ENCODE results near the gene CPNE5. TPM values are rescaled to one million over a fixed set of nuclear protein-coding genes. Genes with fewer than 3 reads are reported as not detected.

Gene CPNE5
- total RNA-seq, 1 donor from 2014 or later: 0.24 TPM

GRCh38 chr6:36809941-36810803 lies 29.1 kb downstream of the CPNE5 start:
- Mint-ChIP-seq H3K27ac (no peak overlapping the region), H3K27me3 (peaks cover 34% of the 10 kb centered on the region), H3K9me3 (ENCODE audit: low read depth) (no peaks in the 10 kb centered on the region), H3K36me3 (ENCODE audit: insufficient read depth) (no peaks in the 10 kb centered on the region), H3K4me1 (ENCODE audit: low read depth) (peaks cover 1% of the 10 kb centered on the region), H3K4me3 (ENCODE audit: low read depth) (no peak overlapping the region)
- DNase-seq (ENCODE audit: low spot score, unreplicated experiment): no peak
- TF ChIP-seq, protein P1, sequence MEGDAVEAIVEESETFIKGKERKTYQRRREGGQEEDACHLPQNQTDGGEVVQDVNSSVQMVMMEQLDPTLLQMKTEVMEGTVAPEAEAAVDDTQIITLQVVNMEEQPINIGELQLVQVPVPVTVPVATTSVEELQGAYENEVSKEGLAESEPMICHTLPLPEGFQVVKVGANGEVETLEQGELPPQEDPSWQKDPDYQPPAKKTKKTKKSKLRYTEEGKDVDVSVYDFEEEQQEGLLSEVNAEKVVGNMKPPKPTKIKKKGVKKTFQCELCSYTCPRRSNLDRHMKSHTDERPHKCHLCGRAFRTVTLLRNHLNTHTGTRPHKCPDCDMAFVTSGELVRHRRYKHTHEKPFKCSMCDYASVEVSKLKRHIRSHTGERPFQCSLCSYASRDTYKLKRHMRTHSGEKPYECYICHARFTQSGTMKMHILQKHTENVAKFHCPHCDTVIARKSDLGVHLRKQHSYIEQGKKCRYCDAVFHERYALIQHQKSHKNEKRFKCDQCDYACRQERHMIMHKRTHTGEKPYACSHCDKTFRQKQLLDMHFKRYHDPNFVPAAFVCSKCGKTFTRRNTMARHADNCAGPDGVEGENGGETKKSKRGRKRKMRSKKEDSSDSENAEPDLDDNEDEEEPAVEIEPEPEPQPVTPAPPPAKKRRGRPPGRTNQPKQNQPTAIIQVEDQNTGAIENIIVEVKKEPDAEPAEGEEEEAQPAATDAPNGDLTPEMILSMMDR (IDR thresholded peaks at IDR 0.05; ENCODE audit: unreplicated experiment): peak; percentile 7

DNA sequence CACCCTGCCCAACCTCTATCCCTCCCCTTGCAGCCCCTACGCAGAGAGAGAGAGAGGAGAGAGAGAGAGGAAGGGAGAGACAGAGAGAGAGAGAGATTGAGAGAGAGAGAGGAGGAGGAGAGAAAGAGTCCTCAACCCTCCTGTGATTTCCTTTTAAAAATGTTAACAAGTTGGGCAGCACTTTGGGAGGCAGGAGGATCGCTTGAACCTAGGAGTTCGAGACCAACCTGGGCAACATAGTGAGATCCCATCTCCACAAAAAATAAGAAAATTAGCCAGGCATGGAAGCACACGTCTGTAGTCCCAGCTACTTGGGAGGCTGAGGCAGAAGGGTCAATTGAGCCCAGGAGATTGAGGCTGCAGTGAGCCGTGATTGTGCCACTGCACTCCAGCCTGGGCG lies 30.1 kb downstream of the CPNE5 start:
- Mint-ChIP-seq H3K4me1 (ENCODE audit: low read depth) (peaks cover 4% of the 10 kb centered on the region), H3K9me3 (ENCODE audit: low read depth) (no peaks in the 10 kb centered on the region), H3K36me3 (ENCODE audit: insufficient read depth) (no peaks in the 10 kb centered on the region), H3K27me3 (peaks cover 39% of the 10 kb centered on the region), H3K27ac (no peak overlapping the region), H3K4me3 (ENCODE audit: low read depth) (no peak overlapping the region)
- no peak for DNase-seq (ENCODE audit: low spot score, unreplicated experiment)
- TF ChIP-seq, protein P1 (IDR thresholded peaks at IDR 0.05; ENCODE audit: unreplicated experiment): no peak

GRCh38 chr6:36808634-36809033 lies 30.6 kb downstream of the CPNE5 start:
- no peaks in the 10 kb centered on the region for H3K36me3 Mint-ChIP-seq (ENCODE audit: insufficient read depth)
- H3K9me3 Mint-ChIP-seq (ENCODE audit: low read depth): no peaks in the 10 kb centered on the region
- no peak overlapping the region for H3K27ac Mint-ChIP-seq
- H3K27me3 Mint-ChIP-seq: peaks cover 39% of the 10 kb centered on the region
- no peak for DNase-seq (ENCODE audit: low spot score, unreplicated experiment)
- peaks cover 4% of the 10 kb centered on the region for H3K4me1 Mint-ChIP-seq (ENCODE audit: low read depth)
- no peak overlapping the region for H3K4me3 Mint-ChIP-seq (ENCODE audit: low read depth)
- TF ChIP-seq, protein P1 (IDR thresholded peaks at IDR 0.05; ENCODE audit: unreplicated experiment): no peak

DNA sequence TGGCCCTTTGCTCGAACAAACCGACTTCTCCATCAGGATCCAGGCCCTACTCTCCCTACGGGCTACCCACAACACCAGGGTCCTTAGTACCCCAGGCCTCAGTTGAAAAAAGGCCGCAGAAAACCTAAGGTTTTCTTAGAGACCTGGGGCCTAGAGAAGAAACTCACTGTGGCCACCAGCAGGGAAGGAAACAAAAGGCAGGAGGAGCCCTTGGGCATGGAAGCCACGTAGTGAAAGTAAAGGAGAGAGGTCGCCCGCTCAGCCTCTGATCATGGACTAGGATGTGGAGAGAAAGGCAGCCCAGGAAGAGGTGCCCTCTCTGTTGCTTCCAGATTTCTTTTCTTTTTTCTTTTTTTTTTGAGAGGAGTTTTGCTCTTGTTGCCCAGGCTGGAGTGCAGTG lies 31.5 kb downstream of the CPNE5 start:
- Mint-ChIP-seq H3K4me1 (ENCODE audit: low read depth) (peaks cover 4% of the 10 kb centered on the region), H3K27me3 (peaks cover 39% of the 10 kb centered on the region), H3K4me3 (ENCODE audit: low read depth) (no peak overlapping the region), H3K36me3 (ENCODE audit: insufficient read depth) (no peaks in the 10 kb centered on the region), H3K27ac (no peak overlapping the region), H3K9me3 (ENCODE audit: low read depth) (no peaks in the 10 kb centered on the region)
- TF ChIP-seq, protein P1 (IDR thresholded peaks at IDR 0.05; ENCODE audit: unreplicated experiment): no peak
- DNase-seq (ENCODE audit: low spot score, unreplicated experiment): no peak

DNA sequence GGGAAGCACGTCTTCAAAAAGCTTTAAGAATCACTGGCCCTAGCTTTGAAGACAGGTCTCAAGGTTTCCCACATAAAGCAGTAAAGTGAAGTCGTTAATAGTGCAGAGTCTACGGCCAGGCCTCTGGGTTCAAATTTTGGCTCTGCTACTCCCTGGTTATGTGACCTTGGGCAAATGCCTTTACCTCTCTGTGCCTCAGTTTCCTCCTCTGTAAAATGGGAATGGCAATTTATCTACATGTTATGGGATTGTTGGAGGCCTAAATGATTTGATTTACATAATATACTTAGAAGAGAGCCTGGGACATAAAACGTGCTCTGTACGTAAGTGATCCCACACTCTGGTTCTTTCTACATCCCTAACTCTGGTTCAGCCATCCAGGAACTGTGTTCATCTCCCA lies 32.1 kb downstream of the CPNE5 start:
- Mint-ChIP-seq H3K27ac (no peak overlapping the region), H3K36me3 (ENCODE audit: insufficient read depth) (no peaks in the 10 kb centered on the region), H3K4me3 (ENCODE audit: low read depth) (no peak overlapping the region), H3K27me3 (peaks cover 39% of the 10 kb centered on the region), H3K4me1 (ENCODE audit: low read depth) (peaks cover 4% of the 10 kb centered on the region), H3K9me3 (ENCODE audit: low read depth) (no peaks in the 10 kb centered on the region)
- TF ChIP-seq, protein P1 (IDR thresholded peaks at IDR 0.05; ENCODE audit: unreplicated experiment): no peak
- DNase-seq (ENCODE audit: low spot score, unreplicated experiment): no peak
